UCSD-AML1 (cell line): Measurements from ENCODE around the gene SORCS1.

Experiments
- DNase-seq: peaks from one replicate; lab custom pipeline; 2025; ENCODE audit not compliant: unreplicated experiment; lab: John Stamatoyannopoulos, UW

SORCS1 gene

DNA sequence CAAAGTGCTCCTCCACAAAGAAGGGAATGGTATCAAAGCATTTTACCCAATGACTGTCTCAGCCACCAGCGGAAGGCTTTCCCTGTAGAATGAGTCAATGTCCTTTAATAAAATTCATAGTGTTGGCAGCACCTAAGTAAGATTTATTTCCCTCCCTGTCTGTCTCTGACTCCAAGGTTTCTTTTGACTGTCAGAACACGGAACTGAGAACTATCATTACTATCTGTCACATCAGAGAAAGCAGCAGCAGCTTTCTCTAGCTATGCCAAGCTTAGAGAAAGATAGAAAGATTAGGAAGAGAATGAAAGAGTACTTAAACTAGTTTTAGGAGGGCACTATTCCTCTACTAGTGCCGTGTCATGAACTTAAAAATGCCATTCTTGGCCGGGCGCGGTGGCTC, 400.1 kb downstream of the SORCS1 start:
- no peak for DNase-seq

DNA sequence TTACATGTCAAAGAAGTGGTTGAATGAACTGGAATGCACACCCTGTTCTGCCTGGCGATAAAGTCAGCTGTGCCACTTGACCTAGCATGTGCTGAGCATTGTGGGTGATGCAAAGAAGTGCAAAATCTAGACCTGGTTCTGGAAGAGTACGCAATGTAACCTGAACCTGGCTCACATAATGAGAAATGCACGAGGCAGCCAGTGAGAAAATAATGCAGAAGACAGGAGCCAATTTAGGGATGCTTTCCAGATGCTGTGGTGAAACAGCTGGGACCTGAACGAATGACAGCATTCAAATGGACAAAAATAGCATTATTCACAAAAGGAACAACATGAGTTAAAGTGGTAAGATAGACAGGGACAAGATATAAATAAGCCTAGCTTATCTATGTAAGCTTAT, 402.6 kb downstream of the SORCS1 start:
- no peak for DNase-seq

DNA sequence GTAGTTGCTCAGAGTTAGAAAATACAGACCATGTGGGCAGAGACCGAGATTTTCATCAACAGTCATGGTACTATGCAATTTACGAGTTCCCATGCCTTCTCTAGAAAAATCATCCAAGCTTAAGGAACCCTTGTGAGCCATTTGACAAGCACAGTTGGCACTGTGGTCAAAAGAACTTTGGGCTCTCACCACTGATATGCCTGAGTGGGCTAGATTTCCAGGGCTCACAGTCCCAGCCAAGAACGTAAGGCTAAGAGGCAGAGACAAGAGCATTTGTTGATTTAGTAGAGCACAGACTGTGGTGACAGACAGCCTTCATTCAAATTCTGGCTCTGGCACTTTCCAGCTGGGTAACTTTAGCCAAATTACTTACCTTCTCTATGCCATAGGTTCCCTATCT, 407.0 kb downstream of the SORCS1 start:
- no peak for DNase-seq

DNA sequence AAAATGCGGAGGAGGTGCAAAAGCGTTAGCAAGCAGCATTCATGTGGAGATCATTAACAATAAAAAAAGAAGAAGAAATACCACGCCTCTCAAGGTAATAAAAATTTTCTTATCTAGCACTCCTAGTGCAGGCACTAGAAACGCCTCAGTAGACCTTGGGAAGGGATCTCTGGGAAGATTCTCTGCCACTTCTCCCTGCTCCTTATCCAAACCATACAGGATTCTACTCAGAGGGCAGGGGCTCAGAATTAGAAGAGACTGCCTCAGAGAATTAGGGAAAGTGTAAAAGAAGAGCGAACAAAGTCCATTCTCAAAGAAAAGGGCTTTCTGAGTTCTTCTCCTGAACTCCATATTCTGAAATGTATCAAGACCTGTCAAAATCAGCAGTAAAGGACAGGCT, 413.4 kb downstream of the SORCS1 start:
- no peak for DNase-seq

DNA sequence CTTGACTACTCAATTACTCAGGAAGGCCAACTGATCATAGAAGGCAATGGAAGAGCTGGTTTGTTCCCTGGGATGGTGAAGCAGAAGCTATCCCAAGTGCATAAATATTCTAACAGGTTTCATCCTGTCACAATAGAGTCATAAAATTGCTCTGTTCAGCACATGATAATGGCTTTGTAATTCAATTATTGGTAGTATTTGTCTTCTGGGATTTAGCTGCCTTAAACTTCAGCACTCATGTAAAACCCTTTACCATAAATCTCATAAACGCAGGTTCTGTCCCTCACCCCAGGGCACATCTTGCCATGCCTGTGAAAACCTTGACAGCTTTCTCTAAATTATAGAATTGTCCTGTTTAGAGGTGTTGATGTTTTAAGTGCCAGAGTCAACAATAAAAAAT, 417.6 kb downstream of the SORCS1 start:
- DNase-seq = no peak

DNA sequence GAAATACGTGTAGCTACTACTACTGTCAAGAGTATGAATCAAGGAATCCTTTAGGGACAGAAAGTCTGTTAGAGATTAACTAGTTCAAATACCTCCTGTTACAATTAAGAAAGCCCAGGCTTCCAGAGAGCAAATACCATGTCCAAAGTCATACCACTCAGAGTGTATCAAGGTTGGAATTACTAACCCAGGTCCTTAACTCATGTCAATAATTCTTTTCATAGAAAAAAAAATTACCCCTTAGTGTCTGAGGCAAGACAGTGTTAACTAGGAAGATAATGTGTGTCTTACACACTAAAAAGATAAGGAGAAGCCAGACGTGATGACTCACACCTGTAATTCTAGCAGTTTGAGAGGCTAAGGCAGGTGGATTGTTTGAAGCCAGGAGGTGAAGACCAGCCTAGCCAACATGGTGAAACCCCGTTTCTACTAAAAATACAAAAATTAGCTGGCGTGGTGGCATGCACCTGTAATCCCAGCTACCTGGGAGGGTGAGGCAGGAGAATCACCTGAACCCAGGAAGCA, 423.4 kb downstream of the SORCS1 start:
- no peak for DNase-seq

DNA sequence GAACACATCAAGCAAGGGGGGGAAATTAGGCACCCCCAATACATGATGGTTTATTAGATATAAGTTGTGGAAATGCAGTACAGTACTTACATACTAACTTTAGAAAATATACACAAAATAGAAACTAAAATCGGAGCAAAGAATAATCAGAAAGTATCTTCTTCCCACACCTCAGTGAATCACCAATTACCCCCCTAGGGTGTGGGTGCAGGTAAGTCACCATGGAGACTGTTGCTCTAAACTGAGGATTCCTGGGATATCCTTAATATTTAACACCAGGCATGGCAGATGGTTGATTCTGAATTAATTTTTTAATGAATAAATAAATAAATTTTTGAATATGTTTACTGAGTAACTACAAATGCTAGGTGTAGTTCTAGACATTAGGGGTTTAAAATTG, 424.4 kb downstream of the SORCS1 start:
- no peak for DNase-seq

DNA sequence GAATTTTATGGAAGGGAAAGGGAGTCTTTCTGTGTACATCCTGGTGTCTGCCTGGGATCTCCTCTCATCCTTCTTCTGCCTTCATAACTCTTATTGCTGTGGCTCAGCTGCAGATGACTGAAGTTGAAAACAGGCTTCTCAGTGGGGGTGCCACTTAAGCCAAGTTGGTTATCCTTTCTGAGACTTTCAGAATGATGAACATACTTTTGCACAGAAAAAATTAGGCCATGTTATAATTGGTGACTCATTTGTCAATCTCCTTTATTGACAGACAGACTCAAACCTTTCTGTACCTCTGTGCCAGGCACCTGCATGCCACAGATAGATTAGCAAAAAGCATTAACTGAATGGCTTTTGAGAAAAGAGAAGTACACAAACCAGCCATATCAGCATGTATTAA, 430.3 kb downstream of the SORCS1 start:
- DNase-seq = no peak

DNA sequence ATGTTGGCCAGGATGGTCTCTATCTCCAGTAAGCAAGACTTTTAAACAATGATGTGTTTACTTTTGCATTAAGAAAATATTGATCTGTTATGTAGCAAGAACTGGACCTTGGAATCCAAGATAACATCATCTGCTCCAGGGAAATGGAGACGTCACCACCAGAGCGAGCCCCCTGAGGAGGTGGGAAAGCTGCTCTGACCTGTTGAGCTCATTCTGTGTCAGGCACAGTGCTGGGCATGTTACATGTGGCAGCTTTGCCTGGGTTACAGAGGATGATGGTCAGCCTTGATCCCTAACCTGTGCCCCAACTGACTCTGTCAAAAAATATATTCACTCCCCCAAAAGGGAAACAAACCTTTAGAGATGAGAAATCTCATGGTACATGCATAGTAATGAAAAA, 436.3 kb downstream of the SORCS1 start:
- no peak for DNase-seq

DNA sequence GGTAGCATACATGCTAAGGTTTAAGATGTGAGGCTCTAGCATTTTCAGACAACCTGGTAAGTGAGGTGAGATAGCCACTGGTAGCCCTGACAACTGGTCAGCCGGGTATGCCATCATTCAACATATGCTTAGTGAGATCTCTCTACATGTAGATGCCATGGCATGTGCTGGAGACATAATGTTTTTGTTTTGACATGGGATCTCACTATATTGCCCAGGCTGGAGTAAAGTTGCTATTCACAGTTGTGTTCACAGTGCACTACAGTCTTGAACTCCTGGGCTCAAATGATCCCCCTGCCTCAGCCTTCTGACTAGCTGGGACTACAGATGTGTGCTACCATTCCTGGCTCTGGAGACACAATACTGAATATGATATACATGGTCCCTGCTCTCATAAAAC, 437.3 kb downstream of the SORCS1 start:
- DNase-seq = no peak

DNA sequence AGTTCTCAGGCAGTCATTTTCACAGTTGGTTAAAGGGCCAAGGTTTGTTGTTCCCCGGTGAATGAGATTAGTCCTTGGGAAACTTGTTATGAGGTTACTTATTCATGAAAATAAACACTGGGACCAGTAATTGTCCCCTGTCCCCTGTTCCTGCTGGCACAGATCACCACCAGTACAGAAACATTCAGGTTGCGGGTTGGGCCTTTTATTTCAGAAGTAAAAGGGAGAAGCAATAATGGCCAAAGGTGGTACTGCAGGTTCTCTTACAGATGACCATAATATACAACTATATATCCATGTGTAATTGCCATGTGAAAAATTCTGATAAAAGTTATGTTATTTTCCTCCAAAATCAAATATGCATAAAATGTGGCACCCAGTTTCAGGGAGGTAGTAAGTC, 442.0 kb downstream of the SORCS1 start:
- DNase-seq = no peak

DNA sequence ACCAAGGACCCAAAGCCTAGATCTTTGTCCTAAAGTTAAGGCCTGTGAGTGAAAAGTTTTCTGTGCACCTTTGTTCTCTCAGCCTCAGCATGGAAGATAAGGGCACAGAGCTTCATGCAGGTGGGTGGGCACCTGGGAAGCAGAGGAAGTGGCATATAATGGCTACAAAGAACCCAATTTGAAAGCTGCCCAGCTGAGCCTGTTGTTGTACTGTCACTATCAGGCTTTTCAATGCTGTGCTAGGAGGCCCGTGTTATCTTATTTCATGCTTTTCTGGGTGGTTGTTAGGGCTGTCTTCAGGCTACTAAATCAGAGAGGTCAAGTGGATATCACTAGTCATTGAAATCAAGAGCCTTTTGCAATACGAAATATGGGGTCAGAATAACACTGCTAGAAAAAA, 443.8 kb downstream of the SORCS1 start:
- no peak for DNase-seq

DNA sequence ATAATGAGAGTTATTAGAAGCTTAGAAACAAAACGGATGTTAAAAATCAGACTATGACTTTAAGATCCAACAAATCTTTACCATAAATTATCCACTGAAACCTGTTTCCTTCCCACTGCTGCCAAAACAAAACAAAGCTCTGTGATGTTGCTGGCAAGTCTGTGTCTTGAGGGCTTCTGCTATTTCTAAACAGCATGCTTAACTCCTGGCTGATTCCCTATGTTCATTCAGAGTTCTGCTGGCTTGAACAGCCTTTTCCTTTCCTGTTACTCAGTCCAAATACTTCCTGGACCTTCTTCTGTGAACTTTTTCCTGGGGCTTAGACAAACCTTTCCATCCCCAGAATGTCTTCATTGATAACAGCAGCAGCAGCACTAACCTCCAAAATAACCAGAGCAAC, 448.1 kb downstream of the SORCS1 start:
- no peak for DNase-seq

DNA sequence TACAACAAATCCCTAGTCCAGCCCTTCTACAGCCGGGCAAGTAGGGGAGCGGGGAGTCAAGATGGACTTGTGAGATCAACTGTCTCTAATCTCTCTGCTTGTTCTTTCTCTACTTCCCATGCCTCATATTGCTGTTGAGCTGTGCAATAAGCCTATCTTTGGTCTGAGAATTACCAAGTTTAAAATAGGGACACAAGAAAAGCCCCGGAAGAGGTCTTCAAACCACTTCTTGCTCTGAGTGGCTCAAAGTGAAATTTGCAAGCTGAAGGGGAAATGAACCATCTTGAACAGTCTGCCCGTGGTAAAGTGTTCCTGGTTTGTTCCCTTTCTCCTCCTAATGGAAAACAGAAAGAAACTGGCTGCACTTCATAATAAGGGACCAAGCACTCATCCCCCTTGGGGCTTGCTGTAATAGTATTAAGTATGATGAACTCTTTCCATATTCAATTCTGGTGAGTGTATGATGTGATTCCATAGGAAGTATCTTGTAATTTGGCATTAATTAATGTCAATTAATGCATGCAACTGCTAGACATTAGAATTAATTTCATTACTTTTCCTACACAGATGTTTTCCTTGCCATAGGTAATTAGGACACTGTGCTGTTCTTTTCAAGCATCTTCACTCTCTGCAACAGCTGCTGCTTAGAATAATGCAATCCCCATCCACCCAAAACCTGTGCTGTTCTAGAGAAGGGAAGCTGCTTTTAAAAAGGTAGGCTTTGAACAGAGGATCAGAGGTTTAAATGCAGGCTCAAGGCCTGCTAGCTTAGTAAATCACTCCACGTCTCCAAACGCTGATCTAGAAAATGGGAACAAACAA, 449.6 kb downstream of the SORCS1 start:
- no peak for DNase-seq

DNA sequence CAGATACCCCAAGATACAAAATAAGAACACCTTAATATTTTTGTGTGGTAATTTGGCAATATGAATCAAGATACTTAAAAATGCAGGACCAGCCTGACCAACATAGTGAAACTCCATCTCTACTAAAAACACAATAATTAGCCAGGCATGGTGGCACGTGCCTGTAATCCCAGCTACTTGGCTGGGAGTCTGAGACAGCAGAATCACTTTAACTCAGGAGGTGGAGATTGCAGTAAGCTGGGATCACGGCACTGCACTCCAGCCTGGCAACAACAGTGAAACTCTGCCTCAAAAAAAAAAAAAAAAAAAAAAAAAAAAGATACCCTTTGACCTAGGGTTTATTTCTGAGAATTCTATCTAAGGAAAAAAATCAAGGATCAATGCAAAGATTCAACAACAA, 450.7 kb downstream of the SORCS1 start:
- no peak for DNase-seq

DNA sequence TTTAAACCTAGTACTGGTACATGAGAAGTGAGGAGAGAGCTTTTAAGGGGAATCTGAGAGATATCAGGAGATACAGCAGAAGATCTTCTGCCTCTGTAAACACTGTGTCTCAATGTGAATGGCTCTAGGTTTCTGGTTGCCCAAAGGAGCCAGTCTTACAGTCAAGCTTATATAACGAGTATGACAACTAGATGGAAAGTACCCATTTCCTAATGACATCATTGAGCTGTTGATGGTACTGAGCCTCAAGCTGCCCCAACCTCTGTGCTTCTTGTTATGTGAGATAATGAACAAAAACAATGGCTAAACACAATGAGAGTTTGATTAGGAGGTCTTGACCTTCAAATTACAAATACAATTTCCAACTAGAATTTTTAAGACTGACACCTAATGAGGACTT, 451.5 kb downstream of the SORCS1 start:
- no peak for DNase-seq

DNA sequence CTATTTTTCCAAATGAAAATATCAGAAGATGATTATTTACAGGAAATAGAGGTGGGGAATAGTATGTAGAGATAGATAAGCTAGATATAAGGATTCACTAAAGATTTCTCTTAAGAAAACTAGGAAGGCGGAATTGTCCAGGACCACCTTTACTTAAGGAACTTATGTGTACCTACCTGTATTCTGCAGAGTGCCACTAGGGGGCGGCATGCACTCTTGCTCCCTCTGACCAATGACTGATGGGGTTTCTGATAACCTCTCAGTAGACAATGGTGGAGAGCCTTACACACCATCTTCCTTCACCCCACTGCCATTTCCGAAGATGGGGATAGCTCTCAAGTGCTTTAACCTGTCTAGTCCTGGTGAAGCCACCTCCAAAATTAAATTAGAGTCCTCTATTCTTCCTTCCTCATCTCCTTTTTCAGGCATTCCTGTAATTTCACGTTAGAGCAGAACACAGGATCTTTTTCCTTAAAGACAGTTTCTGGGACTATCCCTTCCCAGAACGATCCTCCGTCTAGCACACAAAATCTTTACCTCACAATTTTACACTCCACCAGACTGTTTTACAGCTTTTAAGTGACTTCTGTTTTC, 453.1 kb downstream of the SORCS1 start:
- DNase-seq = peak; percentile 55

DNA sequence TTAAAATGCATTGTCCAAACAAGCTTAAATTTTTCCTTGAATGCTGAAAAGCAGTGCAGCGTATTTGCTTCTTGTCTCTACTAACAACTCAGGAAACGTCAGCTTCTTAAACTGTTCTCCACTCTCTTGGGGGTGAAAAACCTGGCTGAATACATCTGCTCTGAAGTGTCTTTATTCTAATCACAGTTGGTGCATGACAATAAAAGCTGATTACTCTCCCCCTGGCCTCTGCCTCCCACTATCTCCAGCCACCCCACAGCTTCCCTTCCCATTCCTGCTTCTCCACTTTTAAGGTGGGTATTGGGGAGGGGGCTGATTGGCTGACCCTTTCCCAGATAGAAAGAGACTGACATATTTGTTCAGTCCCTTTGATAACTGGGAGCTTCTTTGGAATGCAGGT, 456.0 kb downstream of the SORCS1 start:
- no peak for DNase-seq

DNA sequence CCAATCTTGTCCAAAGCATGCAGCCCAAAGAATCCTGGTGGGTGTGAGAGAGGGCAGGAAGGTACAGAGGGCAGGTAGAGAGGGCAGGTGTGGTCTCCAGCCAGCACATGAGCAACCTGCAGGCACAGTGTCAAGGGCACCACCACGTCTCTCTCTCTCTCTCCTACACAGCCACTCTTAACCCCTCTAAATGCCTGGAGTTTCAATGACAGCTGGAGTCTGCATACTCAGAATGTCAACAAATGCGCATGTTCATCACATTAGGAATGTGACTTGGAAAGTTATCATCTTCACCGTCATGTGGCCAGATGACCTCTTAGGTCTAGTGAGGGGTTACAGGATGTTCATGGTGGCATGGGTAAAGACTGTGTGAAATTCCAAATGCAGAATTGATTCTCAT, 456.8 kb downstream of the SORCS1 start:
- no peak for DNase-seq

DNA sequence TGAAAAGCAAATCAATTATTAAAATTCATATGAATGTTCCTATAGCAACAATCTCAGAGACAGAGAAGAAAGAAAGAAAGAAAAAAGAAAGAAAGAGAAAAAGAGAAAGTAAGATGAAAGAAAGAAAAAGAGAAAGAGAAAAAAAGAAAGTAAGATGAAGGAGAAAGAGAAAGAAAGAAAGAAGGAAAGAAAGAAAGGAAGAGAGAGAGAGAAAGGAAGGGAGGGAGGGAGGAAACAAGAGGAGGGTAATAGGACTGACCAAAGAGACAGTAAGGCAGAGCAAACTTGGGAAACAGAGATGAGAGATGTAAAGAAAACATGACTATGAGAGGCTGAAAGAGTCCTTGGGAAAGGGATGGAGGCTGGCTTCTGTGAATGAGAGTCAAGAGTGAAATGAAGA, 458.4 kb downstream of the SORCS1 start:
- no peak for DNase-seq

DNA sequence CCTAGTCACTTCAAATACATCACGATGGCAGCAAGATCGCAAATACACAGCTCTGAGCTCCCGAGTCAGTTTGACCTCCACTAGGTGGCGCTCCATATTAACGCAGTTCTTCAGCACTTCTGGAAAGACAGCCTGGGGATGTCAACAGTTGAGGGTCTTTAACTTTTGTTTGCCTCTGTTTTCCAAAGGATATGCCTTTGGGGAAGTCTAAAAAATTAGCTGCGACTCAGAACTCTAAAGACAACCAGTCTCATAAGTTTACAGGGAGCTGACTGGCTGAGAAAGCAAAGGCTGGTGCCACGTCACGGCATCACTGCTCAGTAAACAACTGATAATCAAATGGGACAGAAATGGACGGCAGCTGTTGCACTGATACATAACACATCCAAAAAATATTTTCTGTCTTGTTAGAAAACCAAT, 458.8 kb downstream of the SORCS1 start:
- DNase-seq = peak; percentile 12

DNA sequence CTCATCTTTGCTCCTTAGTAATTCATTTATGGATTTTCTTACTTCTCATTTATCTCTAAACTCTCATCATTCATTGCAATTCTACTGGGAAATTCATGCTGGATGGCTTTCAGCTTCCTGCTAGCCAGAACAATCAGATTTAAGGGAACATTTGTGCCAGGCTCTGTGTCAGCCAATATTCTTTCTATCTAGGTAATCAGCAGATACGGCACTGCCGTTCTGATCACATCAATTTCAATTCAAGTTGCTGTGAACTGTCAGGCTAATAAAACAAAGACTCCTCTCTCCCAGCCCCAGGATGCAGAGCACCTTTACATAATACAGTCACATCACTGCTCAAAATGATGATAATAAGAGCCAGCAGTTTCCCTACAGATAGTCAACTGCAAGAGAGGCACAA, 468.3 kb downstream of the SORCS1 start:
- DNase-seq = no peak

DNA sequence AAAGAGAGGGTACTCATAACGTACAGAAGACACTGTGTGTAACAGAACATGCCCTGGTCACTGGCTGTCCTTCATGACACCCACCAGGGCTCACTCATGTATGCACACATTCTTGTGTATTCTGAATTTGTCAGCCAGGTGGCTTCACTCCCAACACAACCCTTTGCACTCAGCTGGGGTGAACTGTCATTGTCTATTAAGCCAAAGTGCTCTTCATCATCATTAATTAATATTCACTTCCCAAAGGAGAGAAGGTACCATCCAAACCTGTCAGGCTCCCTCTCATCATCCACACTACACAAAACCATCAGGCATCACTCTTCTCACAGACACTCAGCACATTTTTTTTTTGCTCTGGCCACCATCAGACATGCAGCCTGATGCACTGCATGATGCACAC, 469.8 kb downstream of the SORCS1 start:
- DNase-seq = no peak
